Activated T-helper 1 cell treated with anti-CD3 and anti-CD28 coated beads, Interleukin-12 subunit alpha, Interleukin-12 subunit beta, Interleukin-2, Interleukin-4 antibody, amounts not matched to agents 30 ng/mL and 10 ng/mL and 1 ng/mL, durations not matched to agents 14 hours and 24 hours and 36 hours (primary cell): ENCODE measurements around the gene BNIP1. TPM values are rescaled to one million over a fixed set of nuclear protein-coding genes. Genes with fewer than 3 reads are reported as not detected.

Experiments
- DNase-seq: peaks from one replicate; pipeline ENCODE4 v3.0.0; 2021; ENCODE audit warnings: low spot score
- H3K27ac Mint-ChIP-seq: one replicate; pipeline ENCODE4 v1.8.0; 2021; ENCODE audit warnings: mild to moderate bottlenecking, mixed read lengths
- H3K27me3 Mint-ChIP-seq: one replicate; pipeline ENCODE4 v1.8.0; 2022; ENCODE audit warnings: mild to moderate bottlenecking, moderate library complexity, mixed read lengths; ENCODE audit not compliant: insufficient read depth
- H3K36me3 Mint-ChIP-seq: one replicate; pipeline ENCODE4 v1.8.0; 2021; ENCODE audit warnings: low read depth, mixed read lengths
- H3K4me1 Mint-ChIP-seq: one replicate; pipeline ENCODE4 v1.8.0; 2021; ENCODE audit warnings: low read depth, mixed read lengths
- H3K4me3 Mint-ChIP-seq: one replicate; pipeline ENCODE4 v1.8.0; 2021; ENCODE audit warnings: mild to moderate bottlenecking, moderate library complexity, mixed read lengths
- H3K9me3 Mint-ChIP-seq: one replicate; pipeline ENCODE4 v1.8.0; 2021; ENCODE audit warnings: mixed read lengths
- intact Hi-C: fragments of 100-400 bp; cut with micrococcal nuclease; formaldehyde crosslinking; loops from one replicate; pipeline ENCODE4 v1.15.1; 2024
- total RNA-seq: library from RNA; stranded (reverse); gene quantifications from 2 replicates; pipeline ENCODE4 v1.2.3, GENCODE V29; 2022

The BNIP1 gene
- total RNA-seq, 1 donor from 2014 or later, result 22.6 TPM

DNA sequence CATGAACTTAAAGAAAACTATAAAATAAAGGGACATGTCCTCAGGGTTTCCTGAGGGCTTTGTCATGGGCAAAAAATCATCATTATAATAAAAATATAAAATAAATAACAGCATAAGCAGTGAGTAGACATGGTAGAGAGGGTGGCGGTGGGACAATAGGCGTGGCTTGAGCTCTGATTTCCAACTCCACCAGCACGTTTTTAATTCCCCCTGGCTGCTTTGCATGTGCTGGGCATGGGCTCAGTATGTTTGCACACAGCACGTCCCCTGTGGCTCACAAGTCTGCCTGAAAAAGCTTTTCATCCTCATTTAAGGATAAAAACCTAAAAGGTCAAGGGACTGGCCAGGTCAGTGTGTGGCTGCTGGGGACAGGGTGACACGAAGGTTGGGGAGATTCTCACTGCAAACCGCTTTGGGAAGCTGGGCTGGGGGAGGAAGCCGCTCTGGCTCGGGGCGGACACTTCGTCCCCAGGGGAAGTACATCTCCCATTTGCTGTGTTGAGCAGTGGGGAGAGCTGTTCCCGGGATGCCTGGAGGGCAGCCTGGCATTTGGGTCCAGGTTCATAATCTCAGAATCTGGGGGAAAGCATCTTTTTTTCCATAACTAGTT lies 58.0 kb downstream of the BNIP1 start:
- Mint-ChIP-seq H3K27ac (no peak overlapping the region), H3K4me3 (no peak overlapping the region), H3K27me3 (peaks cover 21% of the 10 kb centered on the region), H3K36me3 (no peaks in the 10 kb centered on the region), H3K9me3 (peaks cover 4% of the 10 kb centered on the region), H3K4me1 (no peaks in the 10 kb centered on the region)
- intact Hi-C loops, result loop anchor here (5.0 kb wide), 1 partner anchor 490 kb away; no protein-coding TSS in a partner anchor
- DNase-seq, result no peak

DNA sequence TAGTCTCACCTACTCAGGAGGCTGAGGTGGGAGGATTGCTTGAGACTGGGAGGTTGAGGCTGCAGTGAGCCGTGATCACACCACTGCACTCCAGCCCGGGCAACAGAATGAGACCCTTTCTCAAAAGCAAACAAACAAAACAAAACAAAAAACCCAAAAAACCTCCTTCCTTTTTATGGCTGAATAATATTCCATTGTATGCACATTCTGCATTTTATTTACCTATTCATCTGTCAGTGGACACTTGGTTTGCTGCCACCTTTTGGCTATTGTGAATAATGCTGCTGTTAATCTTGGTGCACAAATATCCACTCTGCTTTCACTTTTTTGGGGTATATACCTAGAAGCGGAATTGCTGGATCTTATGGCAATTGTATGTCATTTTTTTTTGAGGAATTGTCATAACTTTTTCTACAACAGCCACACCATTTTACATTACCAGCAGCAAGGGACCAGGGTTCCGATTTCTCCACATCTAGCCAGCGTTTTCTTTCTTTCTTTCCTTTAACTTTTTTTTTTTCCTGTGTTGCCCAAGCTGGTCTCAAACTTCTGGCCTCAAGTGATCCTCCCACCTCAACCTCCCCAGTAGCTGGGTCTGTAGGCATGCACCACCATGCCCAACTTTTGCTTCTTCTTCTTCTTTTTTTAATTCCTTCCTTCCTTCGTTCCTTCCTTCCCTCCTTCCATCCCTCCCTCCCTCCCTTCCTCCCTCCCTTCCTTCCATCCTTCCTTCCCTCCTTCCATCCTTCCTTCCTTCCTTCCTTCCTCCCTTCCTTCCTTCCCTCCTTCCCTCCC lies 60.1 kb downstream of the BNIP1 start:
- no peak overlapping the region for H3K4me3 Mint-ChIP-seq
- H3K4me1 Mint-ChIP-seq, result no peaks in the 10 kb centered on the region
- H3K27ac Mint-ChIP-seq, result no peak overlapping the region
- peaks cover 21% of the 10 kb centered on the region for H3K27me3 Mint-ChIP-seq
- H3K9me3 Mint-ChIP-seq, result peaks cover 2% of the 10 kb centered on the region
- intact Hi-C loops, result loop anchor here (1.0 to 5.0 kb wide), 3 partner anchors 147 to 492 kb away; no protein-coding TSS in a partner anchor
- H3K36me3 Mint-ChIP-seq, result no peaks in the 10 kb centered on the region
- no peak for DNase-seq

DNA sequence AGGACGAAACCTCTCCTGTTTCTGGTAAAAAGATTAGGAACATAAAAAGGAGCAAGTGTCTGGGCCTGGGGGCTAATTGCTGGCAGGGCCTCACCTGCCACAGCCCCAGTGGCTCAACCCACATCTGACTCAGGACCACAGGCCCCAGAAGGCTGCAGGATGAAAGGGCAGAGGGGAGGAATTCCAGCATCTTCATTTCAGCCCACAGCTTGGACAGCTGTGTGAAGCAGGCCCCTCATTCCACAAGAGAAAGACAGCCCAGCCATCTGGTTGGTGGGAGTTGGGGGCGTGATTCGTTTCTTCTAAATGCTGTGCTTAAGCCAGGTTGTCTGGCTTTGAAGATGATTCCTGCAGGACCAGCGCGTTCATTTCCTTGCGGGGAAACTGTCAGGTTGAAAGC lies 61.6 kb downstream of the BNIP1 start:
- no peak for DNase-seq
- Mint-ChIP-seq H3K27me3 (peaks cover 21% of the 10 kb centered on the region), H3K4me3 (no peak overlapping the region), H3K36me3 (no peaks in the 10 kb centered on the region), H3K9me3 (no peaks in the 10 kb centered on the region), H3K27ac (no peak overlapping the region), H3K4me1 (no peaks in the 10 kb centered on the region)
- intact Hi-C loops, result no loop called here

DNA sequence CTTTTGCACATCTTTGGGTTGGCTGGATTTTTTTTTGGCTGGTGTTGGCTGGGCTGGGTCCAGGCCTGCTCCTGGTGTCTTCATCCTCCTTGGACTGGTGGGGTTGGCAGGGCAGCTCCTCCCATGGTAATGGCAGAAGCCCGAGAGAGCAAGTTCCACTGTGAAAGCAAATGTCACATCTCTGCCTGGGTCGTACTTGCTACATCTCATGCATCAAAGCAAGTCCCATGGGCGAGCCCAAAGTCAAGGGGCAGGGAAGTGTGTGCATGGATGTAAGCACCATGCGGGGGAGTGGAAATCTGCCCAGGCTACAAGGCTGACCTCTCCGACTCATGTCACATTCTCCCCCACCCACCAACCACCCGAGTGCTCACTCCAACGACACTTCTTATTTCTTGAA lies 64.0 kb downstream of the BNIP1 start:
- Mint-ChIP-seq H3K36me3 (no peaks in the 10 kb centered on the region), H3K4me1 (no peaks in the 10 kb centered on the region), H3K27ac (no peak overlapping the region), H3K9me3 (peaks cover 5% of the 10 kb centered on the region), H3K4me3 (no peak overlapping the region), H3K27me3 (peaks cover 10% of the 10 kb centered on the region)
- intact Hi-C loops, result no loop called here
- no peak for DNase-seq

GRCh38 chr5:173210877-173211276 lies 66.5 kb downstream of the BNIP1 start:
- no peak for DNase-seq
- peaks cover 5% of the 10 kb centered on the region for H3K9me3 Mint-ChIP-seq
- no peak overlapping the region for H3K4me3 Mint-ChIP-seq
- intact Hi-C loops, result no loop called here
- no peak overlapping the region for H3K27ac Mint-ChIP-seq
- no peaks in the 10 kb centered on the region for H3K36me3 Mint-ChIP-seq
- no peaks in the 10 kb centered on the region for H3K4me1 Mint-ChIP-seq
- peaks cover 2% of the 10 kb centered on the region for H3K27me3 Mint-ChIP-seq

GRCh38 chr5:173211284-173211683 lies 67.0 kb downstream of the BNIP1 start:
- no peak for DNase-seq
- intact Hi-C loops, result no loop called here
- no peak overlapping the region for H3K27ac Mint-ChIP-seq
- H3K9me3 Mint-ChIP-seq, result peaks cover 5% of the 10 kb centered on the region
- H3K36me3 Mint-ChIP-seq, result no peaks in the 10 kb centered on the region
- no peak overlapping the region for H3K4me3 Mint-ChIP-seq
- H3K27me3 Mint-ChIP-seq, result peaks cover 2% of the 10 kb centered on the region
- H3K4me1 Mint-ChIP-seq, result no peaks in the 10 kb centered on the region

- intact Hi-C loops, result no loop called here
- Mint-ChIP-seq H3K27me3 (peaks cover 2% of the 10 kb centered on the region), H3K4me3 (no peak overlapping the region), H3K36me3 (no peaks in the 10 kb centered on the region), H3K4me1 (no peaks in the 10 kb centered on the region), H3K9me3 (peaks cover 5% of the 10 kb centered on the region), H3K27ac (no peak overlapping the region)
- DNase-seq, result no peak
These were observed 69.1 kb downstream of the BNIP1 start for GRCh38 chr5:173213236-173213933.

Other genes with a start within 250 kb of the BNIP1 start
- gene RPL26L1, start 185.1 kb upstream of the BNIP1 start, total RNA-seq, result 69.0 and 70.9 TPM in 2 replicates
- 149 TPM in 2 replicates for gene ATP6V0E1, start 160.8 kb upstream of the BNIP1 start, total RNA-seq
- 7.4 and 9.2 TPM in 2 replicates for gene CREBRF, start 88.2 kb upstream of the BNIP1 start, total RNA-seq
- not detected in 2 replicates for gene NKX2-5, start 90.7 kb downstream of the BNIP1 start, total RNA-seq
- gene STC2, start 183.9 kb downstream of the BNIP1 start, total RNA-seq, result 25.4 and 27.7 TPM in 2 replicates